Fibroblast of lung (primary cell): ENCODE data around the gene SKIC8.

ENCODE experiments used
- EZH2 ChIP-seq: IDR thresholded peaks from 2 replicates; pipeline ENCODE4 v1.5.1; 2012; ENCODE audit warnings: low read length, control low read depth, mild to moderate bottlenecking; ENCODE audit errors: missing control alignments
- TF ChIP-seq, protein P1 (sequence below), 2 donors: IDR thresholded peaks in 1 of 2; conservative IDR thresholded peaks in 1 of 2; 1 replicate in 1 of 2; 2 replicates in 1 of 2; pipeline ENCODE4 v1.5.1; 2011 to 2012; ENCODE audit warnings: low read length in 2 of 2, control low read depth in 1 of 2, inconsistent platforms in 1 of 2, low read depth in 1 of 2, mild to moderate bottlenecking in 1 of 2

DNA sequence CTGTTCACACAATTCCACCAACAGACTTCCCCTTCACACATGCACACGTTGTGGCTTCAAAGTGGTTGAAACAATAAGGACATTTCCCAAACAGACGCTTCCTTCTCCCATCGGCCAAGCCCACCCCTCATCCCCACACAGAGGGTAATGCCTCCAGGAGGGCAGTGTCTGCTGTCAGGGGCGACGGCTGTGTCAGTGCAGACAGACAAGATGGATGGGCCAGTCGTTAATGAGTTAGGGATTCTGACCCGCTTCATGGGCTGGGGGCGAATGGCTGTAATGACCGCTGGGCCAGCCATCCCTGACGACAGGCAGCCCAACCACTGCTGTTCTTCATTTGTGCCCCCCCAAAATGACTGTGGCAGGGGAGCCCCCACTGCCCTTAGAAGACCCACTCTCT, 20.2 kb upstream of the SKIC8 start:
- TF ChIP-seq, protein P1, sequence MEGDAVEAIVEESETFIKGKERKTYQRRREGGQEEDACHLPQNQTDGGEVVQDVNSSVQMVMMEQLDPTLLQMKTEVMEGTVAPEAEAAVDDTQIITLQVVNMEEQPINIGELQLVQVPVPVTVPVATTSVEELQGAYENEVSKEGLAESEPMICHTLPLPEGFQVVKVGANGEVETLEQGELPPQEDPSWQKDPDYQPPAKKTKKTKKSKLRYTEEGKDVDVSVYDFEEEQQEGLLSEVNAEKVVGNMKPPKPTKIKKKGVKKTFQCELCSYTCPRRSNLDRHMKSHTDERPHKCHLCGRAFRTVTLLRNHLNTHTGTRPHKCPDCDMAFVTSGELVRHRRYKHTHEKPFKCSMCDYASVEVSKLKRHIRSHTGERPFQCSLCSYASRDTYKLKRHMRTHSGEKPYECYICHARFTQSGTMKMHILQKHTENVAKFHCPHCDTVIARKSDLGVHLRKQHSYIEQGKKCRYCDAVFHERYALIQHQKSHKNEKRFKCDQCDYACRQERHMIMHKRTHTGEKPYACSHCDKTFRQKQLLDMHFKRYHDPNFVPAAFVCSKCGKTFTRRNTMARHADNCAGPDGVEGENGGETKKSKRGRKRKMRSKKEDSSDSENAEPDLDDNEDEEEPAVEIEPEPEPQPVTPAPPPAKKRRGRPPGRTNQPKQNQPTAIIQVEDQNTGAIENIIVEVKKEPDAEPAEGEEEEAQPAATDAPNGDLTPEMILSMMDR (conservative IDR thresholded peaks at IDR 0.05 in 1 of 2, IDR thresholded peaks at IDR 0.05 in 1 of 2; ENCODE audit: low read depth in 1 of 2, low read length in 2 of 2): no peak
- no peak for TF ChIP-seq EZH2
